ENCODE data around the gene KCNS3.
"Not testable (repeated sequence)": the region's sequence is repeated elsewhere in the genome, so short reads cannot be mapped to it uniquely, and the experiment has no call there.

GRCh38 chr2:17963571-17963970 lies 85.1 kb downstream of the KCNS3 start:
- TF ChIP-seq RARB (CRISPR knock-in tag; IDR thresholded peaks at IDR 0.05); ZFP3 (CRISPR knock-in tag; IDR thresholded peaks at IDR 0.05); ISL1 (CRISPR knock-in tag; IDR thresholded peaks at IDR 0.05); ZNF8 (CRISPR knock-in tag; IDR thresholded peaks at IDR 0.05); GLIS3 (CRISPR knock-in tag; IDR thresholded peaks at IDR 0.05); ZNF565 (CRISPR knock-in tag; conservative IDR thresholded peaks at IDR 0.05; ENCODE audit: low read depth); CSRNP3 (CRISPR knock-in tag; IDR thresholded peaks at IDR 0.05); PATZ1 (CRISPR knock-in tag; IDR thresholded peaks at IDR 0.05; ENCODE audit: borderline replicate concordance); TCF4 (CRISPR knock-in tag; IDR thresholded peaks at IDR 0.05; ENCODE audit: borderline replicate concordance); ARNTL (CRISPR knock-in tag; IDR thresholded peaks at IDR 0.05; ENCODE audit: borderline replicate concordance, low read depth); ZFP30 (CRISPR knock-in tag; IDR thresholded peaks at IDR 0.05); ESRRG (CRISPR knock-in tag; IDR thresholded peaks at IDR 0.05); OSR1 (CRISPR knock-in tag; IDR thresholded peaks at IDR 0.05): not testable (repeated sequence)

All from SK-N-SH treated with all-trans-retinoic acid at 6 μM for 48 hours (cell line).